ENCODE results near the gene ARMH3.

DNA sequence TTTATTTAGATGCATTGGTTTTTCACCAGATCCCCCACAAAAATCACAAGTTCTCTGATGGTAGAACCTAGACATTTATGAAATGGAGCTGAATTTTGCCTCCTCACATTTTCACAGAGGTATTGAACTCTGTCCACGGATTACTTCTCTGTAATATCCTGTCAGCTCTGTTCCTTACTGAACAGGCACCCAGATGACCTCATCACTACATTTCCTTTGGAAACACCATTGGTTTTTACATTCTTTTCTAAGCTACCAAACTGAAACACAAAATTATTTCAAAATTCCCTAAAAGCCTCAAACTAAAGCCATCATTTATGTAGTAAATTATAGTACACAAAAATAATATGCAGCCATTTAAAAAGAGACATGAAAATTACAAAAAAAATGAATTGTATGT, 114.1 kb downstream of the ARMH3 start:
- TF ChIP-seq, protein P1, sequence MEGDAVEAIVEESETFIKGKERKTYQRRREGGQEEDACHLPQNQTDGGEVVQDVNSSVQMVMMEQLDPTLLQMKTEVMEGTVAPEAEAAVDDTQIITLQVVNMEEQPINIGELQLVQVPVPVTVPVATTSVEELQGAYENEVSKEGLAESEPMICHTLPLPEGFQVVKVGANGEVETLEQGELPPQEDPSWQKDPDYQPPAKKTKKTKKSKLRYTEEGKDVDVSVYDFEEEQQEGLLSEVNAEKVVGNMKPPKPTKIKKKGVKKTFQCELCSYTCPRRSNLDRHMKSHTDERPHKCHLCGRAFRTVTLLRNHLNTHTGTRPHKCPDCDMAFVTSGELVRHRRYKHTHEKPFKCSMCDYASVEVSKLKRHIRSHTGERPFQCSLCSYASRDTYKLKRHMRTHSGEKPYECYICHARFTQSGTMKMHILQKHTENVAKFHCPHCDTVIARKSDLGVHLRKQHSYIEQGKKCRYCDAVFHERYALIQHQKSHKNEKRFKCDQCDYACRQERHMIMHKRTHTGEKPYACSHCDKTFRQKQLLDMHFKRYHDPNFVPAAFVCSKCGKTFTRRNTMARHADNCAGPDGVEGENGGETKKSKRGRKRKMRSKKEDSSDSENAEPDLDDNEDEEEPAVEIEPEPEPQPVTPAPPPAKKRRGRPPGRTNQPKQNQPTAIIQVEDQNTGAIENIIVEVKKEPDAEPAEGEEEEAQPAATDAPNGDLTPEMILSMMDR (conservative IDR thresholded peaks at IDR 0.05): no peak
- no peak for TF ChIP-seq EZH2 (IDR thresholded peaks at IDR 0.05; ENCODE audit: low read depth)

Measured in PC-9 (cell line).